Activated CD8-positive, alpha-beta memory T cell treated with anti-CD3 and anti-CD28 coated beads, Interleukin-2, amount 10 ng/mL, durations not matched to agents 7 days and 5 days (primary cell): ENCODE results near the gene SARDH. TPM values are rescaled to one million over a fixed set of nuclear protein-coding genes. Genes with fewer than 3 reads are reported as not detected.
"Not testable (repeated sequence)": the region's sequence is repeated elsewhere in the genome, so short reads cannot be mapped to it uniquely, and the experiment has no call there.

Experiments used
- ATAC-seq: fragments of 150-1000 bp; cut with Tn5 transposase; one replicate; pipeline ENCODE4 v1.10.0; 2021; ENCODE audit warnings: moderate library complexity
- CTCF ChIA-PET: fragments of 350-600 bp; sonication (Branson Sonifier 250); formaldehyde crosslinking; loops from one replicate; lab custom pipeline; 2021; ENCODE audit warnings: antibody characterized with exemption; lab: Charles Lee
- DNase-seq: peaks from one replicate; pipeline ENCODE4 v3.0.0-alpha.2; 2020
- H3K27ac Mint-ChIP-seq: one replicate; pipeline ENCODE4 v1.8.0; 2021; ENCODE audit warnings: mild to moderate bottlenecking, mixed read lengths
- H3K27me3 Mint-ChIP-seq: one replicate; pipeline ENCODE4 v1.8.0; 2021; ENCODE audit warnings: mixed read lengths
- H3K36me3 Mint-ChIP-seq: one replicate; pipeline ENCODE4 v1.8.0; 2021; ENCODE audit warnings: mild to moderate bottlenecking, mixed read lengths
- H3K4me1 Mint-ChIP-seq: one replicate; pipeline ENCODE4 v1.8.0; 2021; ENCODE audit warnings: mixed read lengths
- H3K4me3 Mint-ChIP-seq: one replicate; pipeline ENCODE4 v1.8.0; 2021; ENCODE audit warnings: mild to moderate bottlenecking, moderate library complexity, mixed read lengths
- H3K9me3 Mint-ChIP-seq: one replicate; pipeline ENCODE4 v1.8.0; 2022; ENCODE audit warnings: low read depth, mixed read lengths
- total RNA-seq, 2 experiments: library from RNA; stranded (reverse); gene quantifications; one replicate each; pipeline ENCODE4 v1.2.3, GENCODE V29; 2021

Gene SARDH
- total RNA-seq, 2 experiments from 2014 or later: 0.38 to 0.56 TPM

DNA sequence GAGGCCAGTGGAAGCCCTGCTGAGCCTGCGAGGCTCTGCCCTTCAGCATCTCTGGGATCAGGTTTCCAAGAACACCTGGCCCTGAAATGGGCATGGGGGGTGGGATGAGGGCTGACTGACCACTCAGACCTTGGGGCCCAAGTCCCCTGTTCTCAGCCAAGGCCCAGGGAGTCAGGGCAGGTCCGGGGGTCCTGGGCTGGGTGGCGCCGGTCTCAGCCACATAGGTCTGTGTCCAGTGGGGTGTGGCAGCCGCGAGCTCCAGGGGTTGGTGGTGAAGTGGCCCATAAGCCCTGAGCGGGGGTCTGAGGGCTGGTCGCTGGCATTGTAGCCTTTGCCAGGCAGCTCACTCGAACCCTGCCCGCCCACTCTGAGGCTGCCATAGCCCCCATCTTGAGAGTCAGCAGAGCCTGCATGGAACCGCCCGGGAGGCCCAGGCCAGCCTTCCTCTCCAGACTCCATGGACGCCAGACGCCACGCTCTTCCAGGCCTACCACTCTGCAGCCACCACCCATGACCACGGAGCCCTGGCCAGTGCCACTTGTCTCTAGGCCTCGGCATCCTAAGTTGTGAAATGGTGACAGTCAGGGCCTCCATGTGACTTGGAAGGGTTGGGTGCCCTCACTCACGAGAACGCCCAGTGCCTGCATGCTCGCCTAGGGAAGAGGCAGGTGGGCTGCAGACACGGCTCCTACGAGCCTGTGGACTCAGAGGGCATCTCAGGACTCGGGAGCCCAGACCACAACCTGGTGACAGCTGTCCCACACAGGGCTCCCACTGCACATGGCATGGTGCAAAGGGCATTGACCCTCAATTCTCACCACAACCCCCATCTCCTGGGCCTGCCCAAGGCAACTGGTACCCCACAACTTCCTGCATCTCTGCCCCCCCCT, 108.7 kb downstream of the SARDH start:
- H3K27me3 Mint-ChIP-seq: peaks cover 4% of the 10 kb centered on the region
- DNase-seq (no peak), ATAC-seq (no peak)
- H3K27ac Mint-ChIP-seq: no peak overlapping the region
- no peak overlapping the region for H3K4me3 Mint-ChIP-seq
- H3K4me1 Mint-ChIP-seq: no peaks in the 10 kb centered on the region
- peaks cover 2% of the 10 kb centered on the region for H3K9me3 Mint-ChIP-seq
- peaks cover 4% of the 10 kb centered on the region for H3K36me3 Mint-ChIP-seq
- CTCF ChIA-PET: interaction anchor here (1.0 kb wide), 1 partner anchor 39 kb away, joined by 3 read pairs; no protein-coding TSS in a partner anchor

DNA sequence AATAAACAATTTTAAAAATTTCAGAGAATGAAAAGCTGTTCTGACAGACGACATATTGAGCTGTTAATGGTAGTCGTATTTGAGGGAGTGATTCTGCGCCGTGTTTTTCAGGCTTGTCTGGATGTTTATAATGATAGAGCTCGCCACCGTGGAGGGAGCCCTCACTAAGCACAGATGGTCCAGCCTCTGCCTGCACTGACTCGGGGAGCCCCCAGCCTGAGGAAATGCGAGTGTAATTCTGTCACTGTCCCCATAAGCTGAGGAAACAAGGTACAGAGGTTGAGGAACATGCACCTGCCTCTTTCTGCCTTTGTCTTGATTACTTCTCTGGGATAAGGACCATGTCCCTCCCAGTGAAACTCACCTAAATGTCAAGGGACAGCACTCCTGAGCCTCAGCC, 109.4 kb downstream of the SARDH start:
- Mint-ChIP-seq H3K27me3 (peaks cover 4% of the 10 kb centered on the region), H3K9me3 (peaks cover 5% of the 10 kb centered on the region), H3K4me1 (no peaks in the 10 kb centered on the region), H3K4me3 (no peak overlapping the region), H3K36me3 (peaks cover 4% of the 10 kb centered on the region), H3K27ac (no peak overlapping the region)
- no peak for ATAC-seq
- CTCF ChIA-PET: interaction anchor here (1.0 kb wide), 1 partner anchor 39 kb away, joined by 3 read pairs; no protein-coding TSS in a partner anchor
- no peak for DNase-seq

GRCh38 chr9:133627341-133627740, 110.8 kb downstream of the SARDH start:
- H3K4me3 Mint-ChIP-seq: no peak overlapping the region
- peaks cover 4% of the 10 kb centered on the region for H3K36me3 Mint-ChIP-seq
- no peak overlapping the region for H3K27ac Mint-ChIP-seq
- H3K9me3 Mint-ChIP-seq: peaks cover 5% of the 10 kb centered on the region
- no peaks in the 10 kb centered on the region for H3K4me1 Mint-ChIP-seq
- CTCF ChIA-PET: no interaction called here
- H3K27me3 Mint-ChIP-seq: peaks cover 9% of the 10 kb centered on the region
- DNase-seq: no peak
- ATAC-seq: no peak

- DNase-seq, H3K9me3 Mint-ChIP-seq, H3K27ac Mint-ChIP-seq, H3K4me1 Mint-ChIP-seq, H3K4me3 Mint-ChIP-seq, H3K36me3 Mint-ChIP-seq, CTCF ChIA-PET, ATAC-seq: not testable (repeated sequence)
- H3K27me3 Mint-ChIP-seq: peaks cover 15% of the 10 kb centered on the region
These were observed 112.1 kb downstream of the SARDH start for GRCh38 chr9:133626008-133626407.

GRCh38 chr9:133622555-133622954, 115.6 kb downstream of the SARDH start:
- CTCF ChIA-PET: interaction anchor here (1.5 kb wide), 1 partner anchor 104 kb away, joined by 4 read pairs; no protein-coding TSS in a partner anchor
- H3K4me3 Mint-ChIP-seq: no peak overlapping the region
- H3K27ac Mint-ChIP-seq: no peak overlapping the region
- DNase-seq (no peak), ATAC-seq (no peak)
- peaks cover 28% of the 10 kb centered on the region for H3K4me1 Mint-ChIP-seq
- peaks cover 24% of the 10 kb centered on the region for H3K27me3 Mint-ChIP-seq
- H3K9me3 Mint-ChIP-seq: peaks cover 5% of the 10 kb centered on the region
- peaks cover 4% of the 10 kb centered on the region for H3K36me3 Mint-ChIP-seq

GRCh38 chr9:133621725-133622267, 116.4 kb downstream of the SARDH start:
- Mint-ChIP-seq H3K4me3 (no peak overlapping the region), H3K36me3 (peaks cover 4% of the 10 kb centered on the region), H3K27ac (no peak overlapping the region), H3K27me3 (peaks cover 24% of the 10 kb centered on the region), H3K4me1 (peaks cover 28% of the 10 kb centered on the region), H3K9me3 (peaks cover 5% of the 10 kb centered on the region)
- CTCF ChIA-PET: interaction anchor here (1.5 kb wide), 1 partner anchor 105 kb away, joined by 4 read pairs; no protein-coding TSS in a partner anchor
- no peak for ATAC-seq
- no peak for DNase-seq

DNA sequence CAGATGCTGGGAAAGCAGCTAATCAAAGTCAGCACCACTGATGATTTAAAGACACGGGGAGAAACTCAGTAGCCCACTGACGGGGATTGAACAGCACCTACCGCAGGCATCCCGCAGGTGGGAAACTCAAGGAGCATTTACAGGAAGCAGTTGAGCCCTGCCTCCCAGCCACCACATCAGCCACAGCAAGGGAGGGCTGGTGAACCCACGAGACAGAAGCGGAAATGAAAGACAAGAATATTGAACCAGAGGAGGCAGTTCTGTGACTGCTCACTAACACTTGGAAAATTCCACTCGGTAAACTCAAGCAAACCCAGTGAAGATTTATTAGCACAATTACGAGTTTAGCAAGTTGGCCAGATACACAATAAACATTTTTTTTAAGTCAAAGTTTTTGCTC, 118.4 kb downstream of the SARDH start:
- no peaks in the 10 kb centered on the region for H3K36me3 Mint-ChIP-seq
- ATAC-seq (peak; percentile 82), DNase-seq (peak; percentile 81)
- H3K27ac Mint-ChIP-seq: no peak overlapping the region
- H3K9me3 Mint-ChIP-seq: peaks cover 3% of the 10 kb centered on the region
- peaks cover 22% of the 10 kb centered on the region for H3K27me3 Mint-ChIP-seq
- CTCF ChIA-PET: interaction anchor here (1.2 to 1.4 kb wide), 2 partner anchors 57 to 96 kb away, joined by 4 read pairs; no protein-coding TSS in a partner anchor
- no peak overlapping the region for H3K4me3 Mint-ChIP-seq
- peaks cover 28% of the 10 kb centered on the region for H3K4me1 Mint-ChIP-seq

DNA sequence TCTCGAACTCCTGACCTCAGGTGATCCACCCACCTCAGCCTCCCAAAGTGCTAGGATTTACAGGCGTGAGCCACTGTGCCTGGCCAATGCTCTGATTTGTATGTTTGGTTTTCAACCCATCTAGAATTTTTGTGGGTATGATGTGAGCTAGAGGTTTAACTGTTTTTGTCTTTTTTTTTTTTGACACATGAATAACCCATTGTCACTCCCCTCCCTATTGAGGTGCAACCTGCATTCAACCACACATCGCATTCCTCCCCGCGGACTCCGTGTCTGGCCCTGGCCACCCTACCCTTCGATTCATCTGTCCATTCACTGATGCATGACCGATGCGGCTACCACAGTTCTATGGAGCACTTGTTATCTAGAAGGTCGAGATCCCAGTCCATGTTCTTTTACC, 119.4 kb downstream of the SARDH start:
- H3K4me1 Mint-ChIP-seq: peaks cover 28% of the 10 kb centered on the region
- H3K9me3 Mint-ChIP-seq: no peaks in the 10 kb centered on the region
- no peak overlapping the region for H3K27ac Mint-ChIP-seq
- ATAC-seq (no peak), DNase-seq (no peak)
- H3K36me3 Mint-ChIP-seq: no peaks in the 10 kb centered on the region
- peaks cover 22% of the 10 kb centered on the region for H3K27me3 Mint-ChIP-seq
- H3K4me3 Mint-ChIP-seq: no peak overlapping the region
- CTCF ChIA-PET: interaction anchor here (1.2 to 1.4 kb wide), 2 partner anchors 58 to 97 kb away, joined by 4 read pairs; no protein-coding TSS in a partner anchor

DNA sequence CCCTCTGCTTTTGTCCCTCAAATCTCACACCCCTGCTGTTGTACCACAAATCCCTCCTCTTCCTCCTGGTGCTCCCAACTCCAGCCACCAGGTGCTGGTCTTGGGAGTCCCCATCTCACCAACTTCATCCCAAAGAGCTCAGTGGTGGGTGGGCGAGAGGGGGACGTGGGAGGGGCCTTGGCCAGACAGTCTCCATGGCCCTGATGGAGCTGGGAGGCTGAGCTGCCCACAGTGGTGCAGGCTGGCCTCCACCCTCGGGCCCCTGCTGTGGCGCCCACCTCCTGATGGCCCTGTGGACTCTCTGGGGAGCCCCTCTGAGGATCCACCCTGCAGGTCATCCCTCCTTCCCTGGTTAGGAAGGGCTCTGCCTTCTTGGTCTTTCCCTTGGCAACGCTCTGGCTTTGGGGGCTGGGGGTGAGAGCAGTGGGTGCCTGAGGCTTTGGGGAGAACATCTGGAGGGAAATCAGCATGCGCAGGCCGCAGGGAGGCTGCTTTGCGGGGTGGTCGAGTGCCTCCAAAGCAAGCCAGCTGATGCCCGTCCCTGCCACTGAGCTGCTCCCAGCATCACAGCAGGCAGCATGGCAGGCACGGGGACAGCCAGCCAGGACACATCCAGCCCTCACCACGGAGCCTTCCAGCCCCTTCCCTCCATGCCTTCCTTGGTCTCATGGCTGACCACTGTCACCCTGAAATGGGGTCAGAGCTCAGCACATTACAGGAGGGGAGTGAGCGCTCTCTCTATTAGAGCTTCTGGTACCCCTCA, 121.3 kb downstream of the SARDH start:
- Mint-ChIP-seq H3K9me3 (no peaks in the 10 kb centered on the region), H3K4me3 (no peak overlapping the region), H3K36me3 (no peaks in the 10 kb centered on the region), H3K27ac (no peak overlapping the region), H3K27me3 (peaks cover 23% of the 10 kb centered on the region), H3K4me1 (peaks cover 24% of the 10 kb centered on the region)
- DNase-seq (no peak), ATAC-seq (no peak)
- CTCF ChIA-PET: interaction anchor here (0.8 kb wide), 1 partner anchor 126 kb away, joined by 3 read pairs; no protein-coding TSS in a partner anchor

GRCh38 chr9:133615606-133616188, 122.5 kb downstream of the SARDH start:
- DNase-seq (no peak), ATAC-seq (no peak)
- Mint-ChIP-seq H3K27ac (no peak overlapping the region), H3K4me1 (peaks cover 16% of the 10 kb centered on the region), H3K9me3 (no peaks in the 10 kb centered on the region), H3K36me3 (no peaks in the 10 kb centered on the region), H3K27me3 (peaks cover 32% of the 10 kb centered on the region), H3K4me3 (no peak overlapping the region)
- CTCF ChIA-PET: interaction anchor here (0.8 kb wide), 1 partner anchor 127 kb away, joined by 3 read pairs; no protein-coding TSS in a partner anchor

DNA sequence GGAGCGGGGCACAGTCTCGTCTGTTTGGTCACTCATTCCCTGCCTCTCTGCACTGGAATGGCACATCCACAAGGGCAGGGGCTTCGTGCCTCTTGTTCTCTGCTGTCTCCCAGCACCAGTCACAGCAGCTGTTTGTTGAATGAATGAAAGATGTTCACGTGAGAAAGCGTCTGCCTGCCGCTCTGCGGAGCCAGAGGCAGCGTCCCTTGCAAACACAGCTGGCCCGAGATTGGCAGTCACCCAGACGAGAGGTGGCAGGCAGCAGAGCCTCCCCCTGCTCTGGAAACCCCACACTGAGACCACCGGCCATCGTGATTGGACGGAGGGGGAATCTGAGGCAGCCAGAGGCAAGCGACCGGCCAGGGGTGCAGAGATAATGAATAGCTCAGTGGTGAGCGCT, 123.0 kb downstream of the SARDH start:
- Mint-ChIP-seq H3K27ac (no peak overlapping the region), H3K36me3 (no peaks in the 10 kb centered on the region), H3K27me3 (peaks cover 37% of the 10 kb centered on the region), H3K4me1 (peaks cover 13% of the 10 kb centered on the region), H3K9me3 (no peaks in the 10 kb centered on the region), H3K4me3 (no peak overlapping the region)
- no peak for ATAC-seq
- CTCF ChIA-PET: interaction anchor here (1.1 kb wide), 1 partner anchor 128 kb away, joined by 3 read pairs; no protein-coding TSS in a partner anchor
- no peak for DNase-seq

- ATAC-seq (no peak), DNase-seq (no peak)
- H3K27ac Mint-ChIP-seq: no peak overlapping the region
- no peaks in the 10 kb centered on the region for H3K36me3 Mint-ChIP-seq
- no peaks in the 10 kb centered on the region for H3K9me3 Mint-ChIP-seq
- no peak overlapping the region for H3K4me3 Mint-ChIP-seq
- CTCF ChIA-PET: interaction anchor here (1.1 kb wide), 1 partner anchor 128 kb away, joined by 3 read pairs; no protein-coding TSS in a partner anchor
- peaks cover 8% of the 10 kb centered on the region for H3K4me1 Mint-ChIP-seq
- peaks cover 42% of the 10 kb centered on the region for H3K27me3 Mint-ChIP-seq
These were observed 123.5 kb downstream of the SARDH start for GRCh38 chr9:133614678-133615077.
